WERI-Rb-1 (cell line): ENCODE data around the gene LBHD1.

Experiments used
- DNase-seq: peaks from one replicate; pipeline ENCODE4 v3.0.0-alpha.2; 2020
- H3K27ac ChIP-seq: fragments of 250-450 bp; sonication (Bioruptor Pico); 2 replicates; pipeline ENCODE4 v1.5.1; 2020; ENCODE audit warnings: mild to moderate bottlenecking, moderate library complexity
- H3K27me3 ChIP-seq: fragments of 250-450 bp; sonication (Bioruptor Pico); 2 replicates; pipeline ENCODE4 v1.5.1; 2021; ENCODE audit warnings: mild to moderate bottlenecking, low read depth, moderate library complexity; ENCODE audit not compliant: insufficient read depth, severe bottlenecking
- H3K36me3 ChIP-seq: fragments of 250-450 bp; sonication (Bioruptor Pico); 2 replicates; pipeline ENCODE4 v1.5.1; 2020; ENCODE audit warnings: mild to moderate bottlenecking, moderate library complexity
- H3K4me3 ChIP-seq: 2 replicates; pipeline ENCODE4 v1.5.1; 2011; ENCODE audit warnings: low read depth, mild to moderate bottlenecking, control low read depth, low read length
- H3K9me3 ChIP-seq: fragments of 250-450 bp; sonication (Bioruptor Pico); 2 replicates; pipeline ENCODE4 v1.5.1; 2021; ENCODE audit warnings: mild to moderate bottlenecking, moderate library complexity; ENCODE audit not compliant: severe bottlenecking
- TF ChIP-seq, protein P1 (sequence below): IDR thresholded peaks from 2 replicates; pipeline ENCODE4 v1.5.1; 2011; ENCODE audit warnings: low read depth, mild to moderate bottlenecking, control low read depth, inconsistent platforms, low read length

Gene LBHD1

GRCh38 chr11:62645671-62645945 is 26.5 kb downstream of the LBHD1 start:
- Histone ChIP-seq H3K27ac (peak overlapping the region; percentile 97), H3K4me3 (peak overlapping the region; percentile 99), H3K36me3 (peaks cover 54% of the 10 kb centered on the region), H3K9me3 (no peaks in the 10 kb centered on the region), H3K27me3 (no peaks in the 10 kb centered on the region)
- DNase-seq, result no peak
- TF ChIP-seq, protein P1, sequence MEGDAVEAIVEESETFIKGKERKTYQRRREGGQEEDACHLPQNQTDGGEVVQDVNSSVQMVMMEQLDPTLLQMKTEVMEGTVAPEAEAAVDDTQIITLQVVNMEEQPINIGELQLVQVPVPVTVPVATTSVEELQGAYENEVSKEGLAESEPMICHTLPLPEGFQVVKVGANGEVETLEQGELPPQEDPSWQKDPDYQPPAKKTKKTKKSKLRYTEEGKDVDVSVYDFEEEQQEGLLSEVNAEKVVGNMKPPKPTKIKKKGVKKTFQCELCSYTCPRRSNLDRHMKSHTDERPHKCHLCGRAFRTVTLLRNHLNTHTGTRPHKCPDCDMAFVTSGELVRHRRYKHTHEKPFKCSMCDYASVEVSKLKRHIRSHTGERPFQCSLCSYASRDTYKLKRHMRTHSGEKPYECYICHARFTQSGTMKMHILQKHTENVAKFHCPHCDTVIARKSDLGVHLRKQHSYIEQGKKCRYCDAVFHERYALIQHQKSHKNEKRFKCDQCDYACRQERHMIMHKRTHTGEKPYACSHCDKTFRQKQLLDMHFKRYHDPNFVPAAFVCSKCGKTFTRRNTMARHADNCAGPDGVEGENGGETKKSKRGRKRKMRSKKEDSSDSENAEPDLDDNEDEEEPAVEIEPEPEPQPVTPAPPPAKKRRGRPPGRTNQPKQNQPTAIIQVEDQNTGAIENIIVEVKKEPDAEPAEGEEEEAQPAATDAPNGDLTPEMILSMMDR, result no peak

GRCh38 chr11:62644220-62644619 is 27.8 kb downstream of the LBHD1 start:
- Histone ChIP-seq H3K9me3 (no peaks in the 10 kb centered on the region), H3K27me3 (no peaks in the 10 kb centered on the region), H3K36me3 (peaks cover 53% of the 10 kb centered on the region), H3K4me3 (no peak overlapping the region), H3K27ac (no peak overlapping the region)
- TF ChIP-seq, protein P1, result no peak
- DNase-seq, result no peak

- Histone ChIP-seq H3K27ac (no peak overlapping the region), H3K27me3 (no peaks in the 10 kb centered on the region), H3K36me3 (peaks cover 89% of the 10 kb centered on the region), H3K9me3 (no peaks in the 10 kb centered on the region), H3K4me3 (no peak overlapping the region)
- DNase-seq, result no peak
- TF ChIP-seq, protein P1, result no peak
Measured at GRCh38 chr11:62632492-62632891, 39.6 kb downstream of the LBHD1 start.

GRCh38 chr11:62627713-62628112 is 44.4 kb downstream of the LBHD1 start:
- TF ChIP-seq, protein P1, result peak; percentile 36; the same call in 1 of the 2 replicates
- DNase-seq, result no peak
- H3K27me3 ChIP-seq, result no peaks in the 10 kb centered on the region
- no peak overlapping the region for H3K27ac ChIP-seq
- H3K36me3 ChIP-seq, result peaks cover 78% of the 10 kb centered on the region
- no peaks in the 10 kb centered on the region for H3K9me3 ChIP-seq
- no peak overlapping the region for H3K4me3 ChIP-seq

GRCh38 chr11:62622476-62623089 is 49.5 kb downstream of the LBHD1 start:
- TF ChIP-seq, protein P1, result no peak
- H3K36me3 ChIP-seq, result peaks cover 30% of the 10 kb centered on the region
- peak overlapping the region; percentile 57 for H3K27ac ChIP-seq
- DNase-seq, result no peak
- peak overlapping the region; percentile 39 for H3K4me3 ChIP-seq
- no peaks in the 10 kb centered on the region for H3K9me3 ChIP-seq
- H3K27me3 ChIP-seq, result no peaks in the 10 kb centered on the region
